ENCODE data around the gene TEX53. TPM values are rescaled to one million over a fixed set of nuclear protein-coding genes. Genes with fewer than 3 reads are reported as not detected.

Gene TEX53
- total RNA-seq, 3 donors from 2014 or later: not detected

DNA sequence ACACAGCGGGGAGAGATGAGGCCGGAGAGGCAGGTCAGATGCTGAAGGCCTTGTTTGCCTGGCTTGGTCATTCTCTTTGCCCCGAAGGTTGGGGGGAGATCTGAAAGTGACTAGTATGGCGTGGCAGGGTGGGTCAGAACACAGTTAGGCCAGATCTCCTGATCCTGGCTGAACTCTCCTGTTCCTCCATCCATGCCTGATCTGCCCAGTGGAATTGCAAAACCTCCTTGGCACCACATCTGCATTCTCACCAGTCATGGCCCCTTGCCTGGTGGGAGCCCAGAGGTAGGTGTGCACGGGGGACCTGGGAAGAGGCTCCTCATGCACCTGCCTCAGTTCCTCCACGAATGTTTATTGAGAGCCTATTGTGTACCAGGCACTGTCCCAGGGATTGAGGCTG is 23.2 kb downstream of the TEX53 start:
- Mint-ChIP-seq H3K27me3 (ENCODE audit: low read depth) (no peaks in the 10 kb centered on the region), H3K36me3 (ENCODE audit: insufficient read depth) (peaks cover 31% of the 10 kb centered on the region), H3K4me1 (ENCODE audit: low read depth) (no peaks in the 10 kb centered on the region), H3K4me3 (no peak overlapping the region), H3K9me3 (no peaks in the 10 kb centered on the region)
- ATAC-seq: no peak
- no peak for DNase-seq

DNA sequence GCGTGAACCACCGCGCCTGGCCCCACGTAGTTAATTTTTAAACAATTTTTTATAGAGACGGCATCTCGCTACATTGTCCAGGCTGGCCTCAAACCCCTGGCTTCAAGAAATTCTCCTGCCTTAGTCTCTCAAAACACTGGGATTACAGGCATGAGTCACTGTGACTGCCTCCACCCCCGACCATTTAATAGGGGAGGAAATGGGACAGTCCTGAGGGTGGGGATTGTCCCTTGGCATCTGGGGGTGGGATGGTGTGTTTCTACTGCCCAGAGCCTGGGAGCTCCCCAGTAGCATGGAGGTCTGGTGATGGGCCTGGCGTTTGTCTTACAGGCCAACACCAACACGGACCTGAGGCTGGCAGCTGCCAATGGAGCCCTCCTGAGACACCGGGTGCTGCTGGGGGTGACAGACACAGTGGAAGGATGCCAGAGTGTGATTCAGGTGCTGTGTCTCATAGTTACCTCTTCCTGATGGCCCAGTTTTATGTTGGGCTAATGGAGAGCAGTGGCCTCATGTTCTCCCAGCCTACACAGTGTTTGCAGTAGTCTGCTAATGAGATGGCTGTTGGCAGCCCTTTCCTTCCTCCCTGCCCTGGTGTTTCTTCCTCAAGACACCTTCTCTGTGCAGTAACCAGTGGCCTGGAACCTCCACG is 24.0 kb downstream of the TEX53 start:
- Mint-ChIP-seq H3K27me3 (ENCODE audit: low read depth) (no peaks in the 10 kb centered on the region), H3K36me3 (ENCODE audit: insufficient read depth) (peaks cover 35% of the 10 kb centered on the region), H3K4me1 (ENCODE audit: low read depth) (no peaks in the 10 kb centered on the region), H3K9me3 (no peaks in the 10 kb centered on the region), H3K4me3 (no peak overlapping the region)
- ATAC-seq (no peak), DNase-seq (no peak)

DNA sequence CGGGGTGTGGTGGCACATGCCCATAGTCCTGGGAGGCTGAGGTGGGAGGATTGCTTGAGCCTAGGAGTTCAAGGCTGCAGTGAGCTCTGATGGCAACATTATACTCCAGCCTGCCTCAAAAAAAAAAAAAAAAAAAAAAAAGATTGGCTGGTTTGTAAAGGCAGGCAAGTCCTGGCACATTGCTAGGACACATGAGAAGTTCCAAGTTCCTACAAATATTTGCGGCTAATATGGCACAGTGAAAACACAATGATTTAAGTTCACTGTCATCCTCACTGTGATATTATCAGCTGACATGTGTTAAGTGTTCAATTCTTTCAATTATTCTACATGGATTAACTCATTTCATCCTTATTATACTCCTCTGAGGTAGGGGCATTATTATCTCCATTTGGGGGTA is 26.4 kb downstream of the TEX53 start:
- DNase-seq: no peak
- Mint-ChIP-seq H3K27me3 (ENCODE audit: low read depth) (no peaks in the 10 kb centered on the region), H3K4me3 (no peak overlapping the region), H3K36me3 (ENCODE audit: insufficient read depth) (peaks cover 38% of the 10 kb centered on the region), H3K9me3 (no peaks in the 10 kb centered on the region), H3K4me1 (ENCODE audit: low read depth) (no peaks in the 10 kb centered on the region)
- ATAC-seq: no peak

DNA sequence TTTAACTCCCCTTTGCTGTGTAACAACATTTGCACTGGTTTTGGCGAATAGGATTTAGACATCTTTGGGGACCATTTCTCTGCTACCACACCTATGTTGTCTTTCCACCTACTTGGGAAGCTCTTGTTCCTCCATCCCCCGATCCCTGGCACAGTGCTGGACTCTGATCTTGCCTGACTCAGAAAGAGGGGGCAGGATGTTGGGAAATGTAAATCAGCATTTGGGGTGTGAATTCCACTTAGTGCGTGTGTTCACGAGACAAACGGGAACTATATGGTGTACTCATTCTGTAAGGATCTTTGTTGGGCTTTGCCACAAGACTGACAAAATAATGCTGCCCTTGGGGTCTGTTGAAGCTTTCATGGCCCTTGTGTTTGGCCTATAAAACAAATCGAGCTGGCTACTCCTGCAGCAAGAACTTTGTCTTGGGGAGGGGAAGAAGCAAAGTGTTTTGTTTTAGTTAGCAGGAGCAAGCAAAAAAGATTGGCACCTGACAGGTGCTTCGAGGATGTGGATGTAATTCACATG is 28.0 kb downstream of the TEX53 start:
- Mint-ChIP-seq H3K4me1 (ENCODE audit: low read depth) (no peaks in the 10 kb centered on the region), H3K36me3 (ENCODE audit: insufficient read depth) (peaks cover 34% of the 10 kb centered on the region), H3K9me3 (no peaks in the 10 kb centered on the region), H3K4me3 (no peak overlapping the region), H3K27me3 (ENCODE audit: low read depth) (no peaks in the 10 kb centered on the region)
- no peak for ATAC-seq
- no peak for DNase-seq

DNA sequence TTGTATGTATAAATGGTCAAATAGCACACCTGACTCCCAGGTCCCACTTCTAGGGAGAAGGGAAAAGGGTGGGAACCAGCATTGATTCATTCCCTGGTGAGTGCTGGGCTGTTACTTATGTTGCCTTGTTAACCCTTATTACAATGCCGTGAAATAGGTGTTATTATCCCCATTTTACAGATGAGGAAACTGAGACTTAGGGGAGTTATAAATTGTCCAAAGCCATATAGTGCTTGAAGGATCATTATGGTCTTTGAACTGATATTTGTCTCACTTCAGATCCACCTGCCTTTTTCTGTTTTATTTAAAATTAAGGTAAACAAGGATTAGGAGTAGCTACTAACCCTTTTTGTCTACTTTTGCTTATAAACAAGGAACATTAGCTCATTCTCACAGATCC is 30.1 kb downstream of the TEX53 start:
- Mint-ChIP-seq H3K4me1 (ENCODE audit: low read depth) (no peaks in the 10 kb centered on the region), H3K9me3 (no peaks in the 10 kb centered on the region), H3K4me3 (no peak overlapping the region), H3K36me3 (ENCODE audit: insufficient read depth) (peaks cover 30% of the 10 kb centered on the region), H3K27me3 (ENCODE audit: low read depth) (no peaks in the 10 kb centered on the region)
- no peak for DNase-seq
- ATAC-seq: no peak

DNA sequence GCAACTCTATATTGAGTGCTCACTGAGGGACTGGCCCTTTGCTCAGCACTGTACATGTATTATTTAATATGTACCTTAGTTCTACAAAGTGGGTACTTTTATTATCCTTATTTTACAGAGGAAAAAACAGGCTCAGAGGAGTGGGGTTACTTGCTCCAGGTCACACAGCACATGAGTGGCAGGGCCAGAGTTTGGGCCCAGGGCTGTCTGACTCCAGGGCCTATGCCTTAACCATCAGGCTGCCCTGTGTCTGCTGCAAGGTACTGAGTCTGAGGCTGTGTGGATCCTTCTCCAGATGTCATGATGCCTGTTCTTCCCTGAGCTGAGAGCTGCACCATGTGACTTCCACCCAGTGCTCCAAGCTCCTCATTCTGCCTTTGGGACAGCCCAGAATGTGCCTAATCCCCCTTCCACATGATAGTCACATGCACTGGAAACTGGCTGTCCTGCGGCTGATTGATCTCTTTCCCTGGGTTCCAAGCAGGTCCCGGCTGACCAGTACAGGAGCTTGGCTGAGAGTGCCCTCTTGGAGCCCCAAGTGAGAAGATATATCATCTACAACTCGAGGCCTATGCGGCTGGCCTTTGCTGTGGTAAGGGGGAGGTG is 31.1 kb downstream of the TEX53 start:
- DNase-seq: no peak
- H3K9me3 Mint-ChIP-seq: no peaks in the 10 kb centered on the region

DNA sequence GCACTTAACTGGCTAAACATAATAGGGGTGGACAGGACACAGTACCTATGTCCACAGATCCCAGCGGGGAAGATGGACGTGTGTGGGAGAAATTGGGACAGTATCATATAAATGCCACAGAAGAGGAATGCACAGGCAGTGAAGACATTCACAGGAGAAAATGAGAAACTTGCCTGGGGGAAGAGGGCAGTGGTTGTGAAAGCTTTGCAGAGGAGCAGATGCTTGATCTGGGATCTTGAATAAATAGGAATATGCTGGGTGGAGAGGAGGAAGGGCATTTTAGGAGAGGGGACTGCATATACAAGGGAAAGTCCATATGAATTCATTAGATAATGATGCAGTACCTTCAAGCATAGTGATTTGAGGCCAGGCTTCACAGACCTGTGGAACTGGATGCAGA is 32.9 kb downstream of the TEX53 start:
- Mint-ChIP-seq H3K36me3 (ENCODE audit: insufficient read depth) (peaks cover 41% of the 10 kb centered on the region), H3K27me3 (ENCODE audit: low read depth) (no peaks in the 10 kb centered on the region), H3K4me3 (no peak overlapping the region), H3K4me1 (ENCODE audit: low read depth) (peaks cover 7% of the 10 kb centered on the region), H3K9me3 (no peaks in the 10 kb centered on the region)
- DNase-seq (no peak), ATAC-seq (no peak)

More for the DNA sequence above, 31.1 kb downstream of the TEX53 start:
- no peak overlapping the region for H3K4me3 Mint-ChIP-seq
- no peak for ATAC-seq
- peaks cover 34% of the 10 kb centered on the region for H3K36me3 Mint-ChIP-seq (ENCODE audit: insufficient read depth)
- no peaks in the 10 kb centered on the region for H3K27me3 Mint-ChIP-seq (ENCODE audit: low read depth)
- H3K4me1 Mint-ChIP-seq (ENCODE audit: low read depth): peaks cover 3% of the 10 kb centered on the region

DNA sequence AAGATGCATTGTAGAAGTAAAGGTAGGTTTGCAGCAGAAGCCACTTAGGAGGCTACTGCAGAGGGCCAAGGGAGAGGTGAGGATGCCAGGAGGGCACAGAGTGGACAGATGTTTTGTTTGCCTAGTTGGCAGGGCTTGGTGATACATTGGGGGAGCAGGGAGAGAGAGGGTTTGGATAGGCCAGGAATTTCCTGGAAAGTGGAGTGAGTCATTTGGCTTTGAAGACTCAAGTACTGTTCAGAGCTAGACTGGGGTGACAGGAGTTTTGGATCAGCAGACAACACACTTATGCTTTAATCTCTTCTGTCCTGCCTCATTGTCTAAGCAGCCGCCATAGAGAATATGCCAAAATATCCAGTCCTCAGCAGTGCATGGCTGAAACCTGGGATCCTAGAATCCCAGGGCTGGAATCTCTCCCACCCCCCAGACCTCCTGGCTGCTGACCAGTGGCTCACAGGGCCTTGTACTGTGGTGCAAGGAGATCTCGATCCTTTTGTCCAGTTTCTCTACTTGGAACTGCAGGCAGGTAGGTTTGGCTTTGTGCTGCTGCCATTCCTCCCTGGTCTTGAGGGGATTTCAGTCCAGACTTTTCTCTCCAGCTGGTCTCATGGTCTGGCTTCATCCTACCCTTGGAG is 35.5 kb downstream of the TEX53 start:
- DNase-seq (no peak), ATAC-seq (no peak)
- Mint-ChIP-seq H3K27me3 (ENCODE audit: low read depth) (no peaks in the 10 kb centered on the region), H3K9me3 (no peaks in the 10 kb centered on the region), H3K4me1 (ENCODE audit: low read depth) (peaks cover 22% of the 10 kb centered on the region), H3K36me3 (ENCODE audit: insufficient read depth) (peaks cover 34% of the 10 kb centered on the region), H3K4me3 (no peak overlapping the region)

DNA sequence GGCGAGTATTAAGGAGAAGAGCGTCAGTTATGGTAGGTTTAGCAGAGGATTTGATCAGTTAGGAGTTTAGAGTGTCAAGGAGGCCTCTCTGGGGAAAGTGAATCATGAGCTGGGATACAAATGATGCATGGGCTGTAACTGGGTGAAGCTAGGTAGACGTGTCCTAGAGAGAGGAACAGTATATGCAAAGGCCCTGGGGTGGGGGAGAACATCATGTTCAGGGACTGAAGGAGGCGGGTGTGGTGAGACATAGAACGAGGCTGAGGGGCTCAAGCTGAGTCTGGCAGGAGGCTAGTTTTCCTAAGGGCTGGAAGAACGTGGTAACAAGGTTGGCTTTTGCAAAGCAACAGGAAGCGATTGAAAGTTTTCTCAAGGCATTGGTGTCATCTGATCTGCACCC is 36.0 kb downstream of the TEX53 start:
- H3K9me3 Mint-ChIP-seq: no peaks in the 10 kb centered on the region
- DNase-seq (no peak), ATAC-seq (no peak)
- peaks cover 27% of the 10 kb centered on the region for H3K4me1 Mint-ChIP-seq (ENCODE audit: low read depth)
- H3K27me3 Mint-ChIP-seq (ENCODE audit: low read depth): no peaks in the 10 kb centered on the region
- no peak overlapping the region for H3K4me3 Mint-ChIP-seq
- H3K36me3 Mint-ChIP-seq (ENCODE audit: insufficient read depth): peaks cover 30% of the 10 kb centered on the region

DNA sequence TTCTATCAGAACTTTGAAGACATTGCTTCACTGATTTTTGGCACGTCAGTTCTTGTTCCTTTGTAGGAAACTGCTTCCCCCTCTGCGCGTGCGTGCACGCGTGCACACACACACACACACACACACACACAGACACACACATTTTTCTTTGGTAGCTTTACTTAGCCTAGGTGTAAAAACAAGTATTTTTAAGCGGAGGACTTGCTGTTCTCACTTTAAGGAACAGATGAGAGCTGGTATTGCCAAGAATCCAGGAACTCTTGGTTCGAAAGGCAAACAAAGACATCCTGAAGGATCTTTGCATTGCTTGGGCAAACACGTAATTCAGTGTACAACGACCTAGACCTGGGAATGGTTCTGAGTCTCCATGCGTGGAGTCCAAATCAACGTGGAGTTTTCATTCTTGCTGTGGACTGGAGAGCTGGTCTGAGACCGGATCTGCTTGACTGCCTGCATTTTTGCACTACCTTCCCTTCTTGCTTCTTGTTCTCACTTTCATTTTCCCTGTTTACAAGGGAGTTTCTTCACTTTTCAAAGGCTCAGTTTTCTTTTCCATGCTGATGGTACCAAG is 38.3 kb downstream of the TEX53 start:
- ATAC-seq: no peak
- Mint-ChIP-seq H3K4me3 (peak overlapping the region; percentile 52), H3K4me1 (ENCODE audit: low read depth) (peaks cover 38% of the 10 kb centered on the region), H3K36me3 (ENCODE audit: insufficient read depth) (peaks cover 26% of the 10 kb centered on the region), H3K27me3 (ENCODE audit: low read depth) (no peaks in the 10 kb centered on the region), H3K9me3 (no peaks in the 10 kb centered on the region)
- no peak for DNase-seq

DNA sequence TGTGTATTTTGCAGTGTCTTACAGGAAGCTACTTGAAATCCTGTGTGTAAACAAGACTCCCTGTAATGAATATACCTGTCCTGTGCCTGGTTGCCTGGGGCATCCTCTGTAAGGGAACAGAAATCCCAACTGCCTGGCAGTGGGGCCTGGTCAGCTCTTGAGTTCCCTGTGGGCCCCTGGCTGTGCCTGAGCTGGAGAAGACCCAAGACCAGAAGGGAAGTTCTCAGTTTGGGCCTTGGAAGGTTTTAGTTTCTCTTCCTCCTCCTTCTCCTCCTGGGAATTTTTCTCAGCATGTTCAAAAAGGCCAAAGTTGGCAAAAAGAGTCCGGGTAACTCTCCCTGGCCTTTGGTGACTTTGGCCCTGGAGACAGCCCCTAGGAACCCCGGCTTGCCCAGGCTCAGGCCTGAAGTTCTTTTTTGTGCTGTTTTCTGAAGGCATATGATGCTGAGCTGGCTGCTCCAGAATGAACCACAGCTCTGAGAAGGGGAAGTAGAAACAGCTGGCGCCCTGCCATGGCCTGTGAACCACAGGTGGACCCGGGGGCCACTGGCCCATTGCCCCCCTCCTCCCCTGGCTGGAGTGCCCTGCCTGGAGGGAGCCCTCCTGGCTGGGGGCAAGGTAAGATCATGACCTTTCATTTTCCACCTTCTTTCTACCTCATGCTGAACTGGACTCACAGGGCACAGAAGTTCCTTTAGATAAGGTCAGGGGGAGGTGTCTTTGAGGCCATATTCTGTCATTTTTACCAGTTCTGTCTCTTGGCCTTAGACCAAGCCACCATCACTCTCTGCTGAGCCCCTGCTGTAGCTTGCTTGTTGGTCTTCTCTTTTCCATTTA is 40.7 kb downstream of the TEX53 start:
- no peak overlapping the region for H3K4me3 Mint-ChIP-seq
- H3K4me1 Mint-ChIP-seq (ENCODE audit: low read depth): peaks cover 58% of the 10 kb centered on the region
- no peaks in the 10 kb centered on the region for H3K27me3 Mint-ChIP-seq (ENCODE audit: low read depth)
- DNase-seq: no peak
- no peaks in the 10 kb centered on the region for H3K9me3 Mint-ChIP-seq
- H3K36me3 Mint-ChIP-seq (ENCODE audit: insufficient read depth): peaks cover 17% of the 10 kb centered on the region
- no peak for ATAC-seq

DNA sequence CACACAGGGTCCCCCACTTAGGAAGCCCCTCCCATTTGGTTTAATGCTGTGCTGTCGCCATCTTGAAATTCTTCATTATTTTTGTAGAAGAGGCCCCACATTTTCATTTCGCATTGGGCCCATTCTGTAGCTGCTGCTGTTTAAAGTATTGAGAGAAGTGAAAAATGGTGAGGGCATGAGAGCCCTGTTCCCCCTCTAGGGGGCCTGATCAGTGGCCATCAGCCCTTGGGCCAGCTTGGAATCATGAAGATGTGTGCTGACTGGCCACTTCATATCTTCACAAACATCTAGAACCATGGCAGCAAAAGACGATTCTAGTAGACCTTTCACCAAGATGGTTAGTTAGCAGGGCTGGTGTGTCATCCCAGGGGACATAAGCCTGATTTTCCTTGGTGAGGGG is 43.2 kb downstream of the TEX53 start:
- Mint-ChIP-seq H3K4me3 (no peak overlapping the region), H3K9me3 (no peaks in the 10 kb centered on the region)

DNA sequence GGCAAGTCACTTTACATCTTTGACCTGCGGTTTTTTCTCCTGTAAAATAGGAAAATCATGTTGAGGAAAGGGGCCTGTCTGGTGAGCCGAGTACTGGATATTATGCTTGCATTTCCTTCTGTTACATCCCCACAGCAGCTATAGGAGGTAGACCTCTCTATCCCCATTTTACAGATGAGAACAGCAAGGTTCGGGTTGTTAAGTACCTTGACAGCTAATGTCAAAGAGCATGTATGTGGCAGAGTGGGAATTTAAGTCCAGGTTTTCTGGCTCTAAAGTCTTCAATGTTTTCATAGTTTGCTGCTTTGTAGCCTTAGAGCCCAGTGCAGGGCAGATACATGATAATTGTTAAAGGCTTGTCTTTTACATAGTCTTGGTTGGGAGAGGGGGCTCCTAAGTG is 43.7 kb downstream of the TEX53 start:
- DNase-seq: no peak
- Mint-ChIP-seq H3K36me3 (ENCODE audit: insufficient read depth) (peaks cover 5% of the 10 kb centered on the region), H3K4me3 (no peak overlapping the region), H3K4me1 (ENCODE audit: low read depth) (peaks cover 59% of the 10 kb centered on the region), H3K27me3 (ENCODE audit: low read depth) (no peaks in the 10 kb centered on the region), H3K9me3 (no peaks in the 10 kb centered on the region)
- no peak for ATAC-seq

More for the DNA sequence above, 43.2 kb downstream of the TEX53 start:
- ATAC-seq: no peak
- Mint-ChIP-seq H3K27me3 (ENCODE audit: low read depth) (no peaks in the 10 kb centered on the region), H3K36me3 (ENCODE audit: insufficient read depth) (peaks cover 5% of the 10 kb centered on the region), H3K4me1 (ENCODE audit: low read depth) (peaks cover 62% of the 10 kb centered on the region)
- DNase-seq: no peak

DNA sequence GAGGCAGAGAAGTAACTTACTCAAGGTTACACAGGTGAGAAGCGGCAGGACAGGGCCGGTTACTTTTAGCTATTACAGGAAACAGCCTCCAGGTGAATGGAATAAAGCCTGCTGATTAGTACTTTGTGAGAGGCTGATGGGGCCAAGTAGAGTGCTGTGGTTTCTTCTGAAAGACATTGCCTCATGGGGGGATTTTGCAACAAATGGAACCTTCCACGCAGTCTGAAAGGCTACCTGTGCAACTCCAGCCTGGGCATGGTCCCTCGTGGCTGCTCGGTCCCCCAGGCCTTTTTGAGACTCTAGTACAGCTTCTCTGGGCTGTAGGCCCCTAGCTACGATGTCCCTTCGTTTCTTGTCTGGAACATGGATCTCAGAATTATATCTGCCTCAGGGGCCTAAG is 44.5 kb downstream of the TEX53 start:
- no peaks in the 10 kb centered on the region for H3K27me3 Mint-ChIP-seq (ENCODE audit: low read depth)
- peaks cover 5% of the 10 kb centered on the region for H3K36me3 Mint-ChIP-seq (ENCODE audit: insufficient read depth)
- DNase-seq (no peak), ATAC-seq (no peak)
- peak overlapping the region; percentile 87 for H3K4me3 Mint-ChIP-seq
- no peaks in the 10 kb centered on the region for H3K9me3 Mint-ChIP-seq
- H3K4me1 Mint-ChIP-seq (ENCODE audit: low read depth): peaks cover 53% of the 10 kb centered on the region
